Liver (tissue), 9 donors: ENCODE measurements around the gene RERE. TPM values are rescaled to one million over a fixed set of nuclear protein-coding genes. Genes with fewer than 3 reads are reported as not detected.
A peak's percentile ranks its signal among the peaks of the same experiment; 100 is the strongest.

ENCODE experiments used
- DNase-seq: peaks from one replicate; pipeline ENCODE4 v3.0.0-alpha.2; 2017; ENCODE audit warnings: low spot score
- H3K27ac ChIP-seq, 2 donors: one replicate each; pipeline ENCODE4 v1.7.0; 2013; ENCODE audit warnings: inconsistent platforms in 2 of 2, low read length in 2 of 2, control low read depth in 1 of 2, low read depth in 1 of 2, mild to moderate bottlenecking in 1 of 2
- H3K27me3 ChIP-seq, 4 donors: one replicate each; pipeline versions ENCODE4 v1.6.1 to v1.7.0; 2013; ENCODE audit warnings: low read length in 3 of 4, inconsistent platforms in 1 of 4, mild to moderate bottlenecking in 1 of 4, moderate library complexity in 1 of 4; ENCODE audit not compliant: control insufficient read depth in 4 of 4, insufficient read depth in 4 of 4
- H3K36me3 ChIP-seq, 4 donors: one replicate each; pipeline versions ENCODE4 v1.6.1 to v1.7.0; 2013; ENCODE audit warnings: low read length in 3 of 4, mild to moderate bottlenecking in 3 of 4, low read depth in 1 of 4, moderate library complexity in 1 of 4; ENCODE audit not compliant: control insufficient read depth in 4 of 4, insufficient read depth in 3 of 4
- H3K4me1 ChIP-seq, 4 donors: one replicate each; pipeline versions ENCODE4 v1.6.1 to v1.7.0; 2013; ENCODE audit warnings: low read length in 3 of 4, mild to moderate bottlenecking in 3 of 4, moderate library complexity in 1 of 4; ENCODE audit not compliant: control insufficient read depth in 4 of 4, insufficient read depth in 4 of 4
- H3K4me3 ChIP-seq, 3 donors: one replicate each; pipeline versions ENCODE4 v1.6.1 to v1.7.0; 2013; ENCODE audit warnings: low read length in 3 of 3, control low read depth in 1 of 3, low read depth in 1 of 3, mild to moderate bottlenecking in 1 of 3
- H3K9ac ChIP-seq, 2 donors: one replicate each; pipeline ENCODE4 v1.7.0; 2013; ENCODE audit warnings: low read length in 2 of 2, mild to moderate bottlenecking in 2 of 2, moderate library complexity in 2 of 2, control low read depth in 1 of 2, low read depth in 1 of 2
- H3K9me3 ChIP-seq, 4 donors: one replicate each; pipeline versions ENCODE4 v1.6.1 to v1.7.0; 2013; ENCODE audit warnings: low read length in 3 of 4; ENCODE audit not compliant: control insufficient read depth in 4 of 4
- EGR1 ChIP-seq, 2 donors: IDR thresholded peaks; 2 replicates each; pipeline ENCODE4 v1.6.1; 2016 to 2018; ENCODE audit warnings: antibody characterized with exemption in 2 of 2, low read depth in 2 of 2
- FOXA1 ChIP-seq: IDR thresholded peaks from 2 replicates; pipeline ENCODE4 v1.6.1; 2016; ENCODE audit warnings: antibody characterized with exemption
- HNF4A ChIP-seq, 2 donors: conservative IDR thresholded peaks; 2 replicates each; pipeline ENCODE4 v1.6.1; 2016; ENCODE audit warnings: antibody characterized with exemption in 2 of 2, mild to moderate bottlenecking in 2 of 2
- HNF4G ChIP-seq: IDR thresholded peaks from 2 replicates; pipeline ENCODE4 v1.6.1; 2016; ENCODE audit warnings: antibody characterized with exemption
- JUND ChIP-seq, 2 donors: IDR thresholded peaks; 2 replicates each; pipeline ENCODE4 v1.6.1; 2016; ENCODE audit warnings: antibody characterized with exemption in 2 of 2
- NR2F2 ChIP-seq: IDR thresholded peaks from 2 replicates; pipeline ENCODE4 v1.6.1; 2016; ENCODE audit warnings: antibody characterized with exemption
- RAD21 ChIP-seq, 2 donors: IDR thresholded peaks; 2 replicates each; pipeline ENCODE4 v1.6.1; 2016; ENCODE audit warnings: antibody characterized with exemption in 2 of 2, mild to moderate bottlenecking in 2 of 2
- REST ChIP-seq: IDR thresholded peaks from 2 replicates; pipeline ENCODE4 v1.6.1; 2016; ENCODE audit warnings: antibody characterized with exemption, mild to moderate bottlenecking
- RXRA ChIP-seq, 2 donors: IDR thresholded peaks; 2 replicates each; pipeline ENCODE4 v1.6.1; 2017 to 2018; ENCODE audit warnings: antibody characterized with exemption in 2 of 2, mild to moderate bottlenecking in 1 of 2
- SP1 ChIP-seq: IDR thresholded peaks from 2 replicates; pipeline ENCODE4 v1.6.1; 2018; ENCODE audit warnings: antibody characterized with exemption, mild to moderate bottlenecking
- YY1 ChIP-seq: IDR thresholded peaks from 2 replicates; pipeline ENCODE4 v1.6.1; 2016; ENCODE audit warnings: antibody characterized with exemption, mild to moderate bottlenecking
- WGBS: extraction: QIAGEN DNeasy Blood & Tissue Kit; methylation state at CpG from one replicate; pipeline ENCODE4 v1.1.7; 2013; 5-methylcytosine and 5-hydroxymethylcytosine counted together
- polyA plus RNA-seq, 2 donors: library from polyadenylated mRNA; stranded (reverse) in 1 of 2; unstranded in 1 of 2; fragments of 200-250 nt in 1 of 2; fragments of >200 nt in 1 of 2; fragmentation: Nextera tagmentation in 1 of 2; extraction: Ambion mirVana in 1 of 2; gene quantifications; one replicate each; pipeline versions ENCODE4 v1.2.1 to v1.2.3, GENCODE V29; 2013 to 2015
- total RNA-seq, 2 donors: library from RNA; depleted of rRNA; stranded (reverse); fragments of >200 nt; gene quantifications; one replicate each; pipeline ENCODE4 v1.2.3, GENCODE V29; 2014
- TF ChIP-seq, protein P1 (sequence below): IDR thresholded peaks from 2 replicates; pipeline ENCODE4 v1.6.1; 2016; ENCODE audit warnings: antibody characterized with exemption
- TF ChIP-seq, protein P2 (sequence below): IDR thresholded peaks from 2 replicates; pipeline ENCODE4 v1.6.1; 2016; ENCODE audit warnings: antibody characterized with exemption
- TF ChIP-seq, protein P3 (sequence below): fragments of 150-350 bp; IDR thresholded peaks from 2 replicates; pipeline ENCODE4 v1.5.1; 2017; ENCODE audit warnings: improper control_type of control experiment, low read depth, low read length; ENCODE audit not compliant: missing input control
- donor health status: healthy.
- donor health status: healthy.
- donor health status: healthy.
- donor health status: healthy.
- donor health status: healthy.

The RERE gene
- total and polyA plus RNA-seq, 4 donors: 9.8 to 49.1 (median 24.8) TPM

- H3K36me3 ChIP-seq: no peaks in the 10 kb centered on the region
- TF ChIP-seq, protein P1, sequence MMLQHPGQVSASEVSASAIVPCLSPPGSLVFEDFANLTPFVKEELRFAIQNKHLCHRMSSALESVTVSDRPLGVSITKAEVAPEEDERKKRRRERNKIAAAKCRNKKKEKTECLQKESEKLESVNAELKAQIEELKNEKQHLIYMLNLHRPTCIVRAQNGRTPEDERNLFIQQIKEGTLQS: no peak
- TF ChIP-seq REST (no peak), JUND (IDR thresholded peaks at IDR 0.05) (peak in 1 of 2 donors; percentile 34), SP1 (no peak)
- TF ChIP-seq, protein P2, sequence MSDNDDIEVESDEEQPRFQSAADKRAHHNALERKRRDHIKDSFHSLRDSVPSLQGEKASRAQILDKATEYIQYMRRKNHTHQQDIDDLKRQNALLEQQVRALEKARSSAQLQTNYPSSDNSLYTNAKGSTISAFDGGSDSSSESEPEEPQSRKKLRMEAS: no peak
- no peak overlapping the region for H3K9ac ChIP-seq
Measured at GRCh38 chr1:8412183-8412831, 405.1 kb downstream of the RERE start.

DNA sequence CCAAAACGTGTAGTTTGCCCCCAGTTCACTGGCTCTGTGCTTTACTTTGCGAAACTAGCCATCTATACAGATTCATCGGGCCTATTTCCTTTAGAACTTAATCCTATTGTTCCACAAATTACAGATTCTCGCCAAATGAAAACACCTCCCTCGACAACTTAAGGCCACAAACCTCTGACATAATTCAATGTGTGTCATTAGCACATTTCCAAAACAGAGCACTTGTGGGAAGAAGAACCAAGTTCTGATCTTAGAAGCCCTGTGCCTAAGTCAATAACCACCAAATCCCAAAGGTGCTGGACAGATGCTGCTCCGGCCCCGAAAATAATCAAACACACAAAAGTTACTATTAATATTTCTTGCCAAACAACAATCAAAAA lies 405.6 kb downstream of the RERE start:
- Histone ChIP-seq H3K4me3 (no peak overlapping the region), H3K27me3 (no peaks in the 10 kb centered on the region), H3K9ac (no peak overlapping the region), H3K36me3 (peaks cover 0 to 2% (median 0%) of the 10 kb centered on the region in 4 donors), H3K4me1 (peaks cover 18 to 78% (median 73%) of the 10 kb centered on the region in 4 donors), H3K9me3 (no peaks in the 10 kb centered on the region), H3K27ac (peak overlapping the region; percentile 3 to 38)
- no peak for DNase-seq
- TF ChIP-seq JUND (IDR thresholded peaks at IDR 0.05): no peak
- TF ChIP-seq HNF4A (conservative IDR thresholded peaks at IDR 0.05): no peak
- TF ChIP-seq, protein P1: no peak
- WGBS: 68% methylated on average over 7 of the region's 7 CpGs

More at GRCh38 chr1:8412183-8412831, 405.1 kb downstream of the RERE start:
- no peak for DNase-seq
- Histone ChIP-seq H3K4me3 (no peak overlapping the region), H3K9me3 (no peaks in the 10 kb centered on the region), H3K27ac (peak overlapping the region; percentile 14 to 38), H3K4me1 (peaks cover 18 to 78% (median 72%) of the 10 kb centered on the region in 4 donors), H3K27me3 (no peaks in the 10 kb centered on the region)
- WGBS: 53% methylated on average over 8 of the region's 8 CpGs

DNA sequence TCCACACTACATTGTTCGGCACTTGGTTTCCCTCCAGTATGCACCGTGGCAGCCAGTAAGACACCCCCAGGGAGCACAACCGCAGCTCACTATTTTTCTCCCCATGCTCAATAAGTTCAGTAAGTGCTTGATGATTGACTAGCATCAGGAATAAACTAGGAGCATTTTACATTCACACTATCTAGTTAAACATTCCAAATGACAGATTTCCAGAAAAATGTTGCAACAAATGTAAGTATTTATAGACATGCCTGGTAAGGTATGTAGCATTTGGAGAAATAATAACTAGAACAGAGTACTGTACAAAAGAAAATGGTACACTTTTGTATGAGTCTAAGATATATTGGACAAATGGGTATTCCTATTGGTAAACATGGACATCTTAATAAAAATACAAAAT lies 406.6 kb downstream of the RERE start:
- H3K4me1 ChIP-seq: peaks cover 16 to 72% (median 64%) of the 10 kb centered on the region in 4 donors
- 94% methylated on average over 3 of the region's 3 CpGs for WGBS
- H3K36me3 ChIP-seq: peaks cover 0 to 5% (median 3%) of the 10 kb centered on the region in 4 donors
- no peak for DNase-seq
- no peak overlapping the region for H3K9ac ChIP-seq
- TF ChIP-seq NR2F2: no peak
- TF ChIP-seq, protein P2: no peak
- TF ChIP-seq YY1: no peak
- TF ChIP-seq, protein P3, sequence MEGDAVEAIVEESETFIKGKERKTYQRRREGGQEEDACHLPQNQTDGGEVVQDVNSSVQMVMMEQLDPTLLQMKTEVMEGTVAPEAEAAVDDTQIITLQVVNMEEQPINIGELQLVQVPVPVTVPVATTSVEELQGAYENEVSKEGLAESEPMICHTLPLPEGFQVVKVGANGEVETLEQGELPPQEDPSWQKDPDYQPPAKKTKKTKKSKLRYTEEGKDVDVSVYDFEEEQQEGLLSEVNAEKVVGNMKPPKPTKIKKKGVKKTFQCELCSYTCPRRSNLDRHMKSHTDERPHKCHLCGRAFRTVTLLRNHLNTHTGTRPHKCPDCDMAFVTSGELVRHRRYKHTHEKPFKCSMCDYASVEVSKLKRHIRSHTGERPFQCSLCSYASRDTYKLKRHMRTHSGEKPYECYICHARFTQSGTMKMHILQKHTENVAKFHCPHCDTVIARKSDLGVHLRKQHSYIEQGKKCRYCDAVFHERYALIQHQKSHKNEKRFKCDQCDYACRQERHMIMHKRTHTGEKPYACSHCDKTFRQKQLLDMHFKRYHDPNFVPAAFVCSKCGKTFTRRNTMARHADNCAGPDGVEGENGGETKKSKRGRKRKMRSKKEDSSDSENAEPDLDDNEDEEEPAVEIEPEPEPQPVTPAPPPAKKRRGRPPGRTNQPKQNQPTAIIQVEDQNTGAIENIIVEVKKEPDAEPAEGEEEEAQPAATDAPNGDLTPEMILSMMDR: no peak
- TF ChIP-seq RXRA (IDR thresholded peaks at IDR 0.05): no peak
- TF ChIP-seq HNF4G: no peak
- no peak for TF ChIP-seq REST
- TF ChIP-seq JUND (IDR thresholded peaks at IDR 0.05): no peak
- TF ChIP-seq, protein P1: no peak
- no peak for TF ChIP-seq EGR1 (IDR thresholded peaks at IDR 0.05; ENCODE audit: low read depth in 2 of 2)
- TF ChIP-seq FOXA1: no peak
- TF ChIP-seq SP1: no peak
- TF ChIP-seq RAD21 (IDR thresholded peaks at IDR 0.05): no peak
- no peaks in the 10 kb centered on the region for H3K9me3 ChIP-seq
- no peak overlapping the region for H3K4me3 ChIP-seq
- no peak overlapping the region for H3K27ac ChIP-seq
- H3K27me3 ChIP-seq: no peaks in the 10 kb centered on the region
